Measurements from ENCODE around the gene TSPYL6.
"Not testable (repeated sequence)": the region's sequence is repeated elsewhere in the genome, so short reads cannot be mapped to it uniquely, and the experiment has no call there.

The TSPYL6 gene

DNA sequence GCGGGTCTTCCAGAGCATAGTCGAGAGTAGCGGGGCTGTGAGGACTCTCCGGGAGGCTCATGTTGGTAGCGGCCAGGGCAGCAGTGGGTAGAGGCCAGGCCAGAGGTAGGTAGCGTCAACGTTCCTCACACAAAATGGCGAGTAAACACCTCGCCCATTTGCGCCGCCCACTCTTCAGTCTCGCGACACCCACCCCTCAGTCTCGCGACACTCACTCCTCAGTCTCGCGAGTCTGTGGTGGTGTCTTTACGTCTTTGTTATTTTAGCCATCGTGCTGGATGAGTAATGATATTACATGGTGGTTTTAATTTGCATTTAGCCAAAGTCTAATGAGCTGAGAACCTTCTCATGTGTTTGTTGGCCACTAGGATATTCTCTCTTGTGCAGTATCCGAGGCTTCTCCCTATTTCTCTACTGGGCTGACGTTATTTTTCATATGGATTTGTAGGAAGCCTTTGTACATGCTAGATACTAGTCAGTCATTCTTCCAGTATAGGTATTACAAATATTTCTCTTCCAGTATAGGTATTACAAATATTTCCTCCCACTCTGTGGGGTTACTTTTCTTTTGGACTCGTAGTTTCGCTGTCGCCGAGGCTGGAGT, at the start of gene TSPYL6:
Gene TSPYL6, minus strand, starts transcription at position 139 of the 604 bp plus-strand sequence. Its CDS starts 78 bp downstream, at position 61.
- no peak for DNase-seq

- no peak for DNase-seq
These were observed 47.6 kb upstream of the TSPYL6 start for GRCh38 chr2:54303631-54304030.

DNA sequence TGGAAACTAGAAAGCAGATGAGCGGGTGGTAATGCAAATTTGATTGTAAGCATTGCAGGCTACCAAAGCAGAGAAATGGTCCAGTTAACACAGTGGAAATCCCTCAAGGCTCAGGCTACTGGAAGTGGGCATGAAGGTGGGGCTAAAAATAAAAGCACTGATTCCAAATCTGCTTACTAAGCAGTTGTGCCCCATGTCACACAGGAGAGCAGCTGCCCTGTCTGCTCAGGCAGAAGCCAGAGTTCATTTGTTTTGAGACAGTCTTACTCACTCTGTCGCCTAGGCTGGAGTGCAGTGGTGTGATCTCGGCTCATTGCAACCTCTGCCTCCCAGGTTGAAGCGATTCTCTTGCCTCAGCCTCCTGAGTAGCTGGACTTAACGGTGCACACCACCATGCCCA, 42.5 kb upstream of the TSPYL6 start:
- no peak for DNase-seq

DNA sequence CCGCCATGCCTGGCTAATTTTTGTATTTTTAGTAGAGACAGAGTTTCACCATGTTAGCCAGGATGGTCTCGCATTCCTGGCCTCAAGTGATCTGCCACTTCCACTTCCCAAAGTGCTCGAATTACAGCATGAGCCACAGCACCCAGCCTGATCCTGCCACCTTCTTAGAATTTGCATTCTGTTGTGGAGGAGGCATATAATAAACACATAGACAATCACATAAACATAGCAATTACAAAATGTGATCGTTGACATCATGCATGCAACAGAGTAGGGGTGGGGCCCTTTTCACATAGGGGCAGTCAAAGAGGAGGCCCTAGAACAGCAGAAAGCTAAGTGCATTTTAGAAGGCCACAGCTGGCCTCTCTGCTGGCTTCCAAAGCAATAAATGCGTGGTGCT, 39.9 kb upstream of the TSPYL6 start:
- DNase-seq: no peak

DNA sequence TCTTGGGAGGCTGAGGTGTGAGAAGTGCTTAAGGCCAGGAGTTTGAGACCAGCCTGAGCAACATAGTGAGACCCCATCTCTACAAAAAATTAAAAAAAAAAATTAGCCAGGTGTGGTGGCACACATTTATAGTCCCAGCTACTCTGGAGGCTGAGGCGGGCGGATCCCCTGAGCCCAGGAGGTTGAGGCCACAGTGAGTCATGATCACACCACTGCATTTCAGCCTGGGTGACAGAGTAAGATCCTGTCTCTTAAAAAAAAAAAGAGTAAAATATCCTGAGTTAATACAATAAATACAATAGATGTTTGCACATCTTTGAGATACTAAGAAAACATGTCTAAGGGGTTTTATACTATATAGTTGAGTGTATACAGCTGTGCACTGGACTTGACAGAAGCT, 38.6 kb upstream of the TSPYL6 start:
- DNase-seq: not testable (repeated sequence)

DNA sequence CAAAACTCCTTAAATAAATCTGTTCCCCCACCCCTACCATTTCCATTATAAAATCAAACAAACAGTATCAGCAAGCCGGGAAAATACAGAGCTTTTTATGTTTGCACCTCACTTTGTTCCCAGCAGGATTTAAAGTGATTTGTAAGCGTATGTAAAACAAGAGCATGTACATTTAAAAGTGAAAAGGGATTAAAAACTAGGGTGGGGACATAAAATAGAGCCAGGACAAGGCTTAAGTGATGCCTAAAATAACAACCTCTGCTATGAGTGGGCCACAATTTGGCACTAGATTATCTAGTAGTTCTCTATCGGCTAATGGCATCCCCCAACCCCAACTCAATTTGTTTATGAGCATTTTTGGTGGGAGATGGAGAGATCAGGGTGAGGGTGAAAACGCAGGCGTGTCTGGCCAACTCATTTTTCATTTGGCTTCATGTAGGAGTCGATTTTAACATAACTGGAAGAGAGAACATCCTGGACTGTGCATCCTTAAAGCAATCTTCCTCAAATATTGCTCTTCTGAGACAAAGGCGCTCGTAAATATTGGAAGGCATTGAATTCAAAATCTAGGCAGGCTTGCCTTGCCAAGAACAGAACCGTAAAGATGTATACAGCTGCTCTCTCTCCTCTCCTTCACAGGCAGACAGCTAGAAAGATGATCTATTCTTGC, 34.5 kb upstream of the TSPYL6 start:
- DNase-seq: no peak

- no peak for DNase-seq
These were observed 33.9 kb upstream of the TSPYL6 start for GRCh38 chr2:54289917-54290316.

DNA sequence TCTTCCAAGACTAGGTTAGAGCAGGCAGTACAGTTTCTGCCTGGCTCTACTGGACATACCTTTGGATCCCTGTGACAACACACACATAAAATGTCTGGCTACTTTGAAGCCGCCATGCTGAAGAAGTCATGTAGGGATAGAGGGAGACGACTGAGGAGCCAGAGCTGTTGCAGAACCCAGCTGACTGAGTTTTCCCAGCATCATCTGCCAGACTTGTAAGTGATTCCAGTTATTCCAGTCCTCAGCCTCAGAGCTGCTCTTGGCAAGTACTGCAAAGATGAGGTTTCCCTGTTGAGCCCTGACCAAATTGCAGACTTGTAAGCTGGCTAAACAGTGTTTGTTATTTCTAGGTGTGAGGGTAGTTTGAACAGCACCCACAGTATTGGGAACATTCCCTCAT, 31.5 kb upstream of the TSPYL6 start:
- no peak for DNase-seq

DNA sequence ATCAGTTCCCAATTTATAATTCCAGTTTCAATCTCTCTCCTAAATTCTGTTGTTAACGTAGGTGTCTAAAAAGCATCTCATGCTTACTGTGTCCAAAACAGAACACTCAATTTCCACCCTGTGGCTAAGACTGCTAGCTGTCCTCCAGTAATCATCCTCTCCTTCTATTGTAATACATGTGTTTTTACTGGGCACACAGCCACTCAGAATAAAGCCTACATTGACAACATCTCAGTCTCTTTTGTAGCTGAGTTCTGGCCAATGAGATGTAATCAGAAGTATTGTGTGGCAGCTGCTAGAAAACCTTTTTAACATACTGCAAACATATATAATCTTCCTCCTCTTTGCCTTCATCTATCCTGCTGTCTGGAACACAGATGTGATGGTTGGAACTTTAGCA, 29.4 kb upstream of the TSPYL6 start:
- DNase-seq: no peak

- no peak for DNase-seq
These were observed 28.8 kb upstream of the TSPYL6 start for GRCh38 chr2:54284826-54285225.

GRCh38 chr2:54279385-54279784, 23.4 kb upstream of the TSPYL6 start:
- no peak for DNase-seq

DNA sequence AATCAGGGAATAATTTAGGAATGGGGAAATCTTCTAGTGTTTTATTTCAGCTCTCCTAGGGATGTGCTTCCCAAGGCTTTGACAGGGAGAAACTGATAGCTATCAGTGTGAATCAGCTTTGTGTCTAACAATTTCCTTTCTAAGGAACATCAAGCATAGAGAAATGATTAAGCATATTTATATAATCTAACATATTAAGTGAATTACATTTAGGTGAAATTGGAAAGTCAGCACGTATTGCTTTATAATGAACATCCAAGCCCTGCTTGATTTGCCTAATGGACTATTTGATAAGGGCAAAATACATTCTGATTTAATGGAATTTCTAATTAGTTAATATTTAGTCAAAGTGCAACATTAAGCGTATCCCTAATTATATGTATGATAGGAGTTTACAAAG, 19.5 kb upstream of the TSPYL6 start:
- DNase-seq: no peak

- DNase-seq: no peak
These were observed 18.8 kb upstream of the TSPYL6 start for GRCh38 chr2:54274781-54275242.

DNA sequence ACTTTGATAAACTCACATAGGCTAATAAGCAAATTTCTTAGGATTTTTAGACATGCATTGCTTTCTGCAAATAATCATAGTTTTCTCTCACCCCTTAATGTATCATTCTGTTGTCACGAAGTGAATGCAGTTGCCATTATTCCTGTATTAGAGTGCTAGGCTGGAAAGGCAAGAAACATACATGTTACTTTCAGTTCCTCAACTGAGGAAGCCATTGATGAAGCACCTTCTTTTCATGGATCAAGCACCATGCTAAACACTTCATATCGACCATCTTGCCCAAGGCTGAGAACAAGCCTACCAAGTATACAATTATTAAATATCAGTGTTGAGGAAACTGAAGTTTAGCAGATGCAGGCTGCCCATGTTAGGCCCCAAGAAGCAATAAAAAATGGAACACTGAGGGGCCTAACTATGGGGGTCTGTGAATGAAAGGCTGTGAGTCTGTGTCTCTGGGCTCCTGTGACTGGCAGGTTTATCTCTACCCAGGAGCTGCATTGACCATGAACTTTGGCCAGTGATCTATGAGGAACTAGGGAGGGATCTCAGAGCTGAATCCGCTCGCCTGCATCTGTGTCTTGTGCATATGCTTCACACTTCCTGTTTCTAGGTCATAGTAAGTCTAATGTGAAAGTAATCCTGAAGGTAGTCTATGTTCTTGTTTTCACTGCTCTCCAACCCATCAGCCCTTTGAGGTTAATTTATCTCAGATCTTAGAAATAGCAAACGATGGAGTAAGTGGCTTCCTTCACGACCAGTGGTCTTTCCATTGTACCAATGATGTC, 16.0 kb upstream of the TSPYL6 start:
- DNase-seq: no peak

GRCh38 chr2:54271189-54271588, 15.2 kb upstream of the TSPYL6 start:
- DNase-seq: no peak

GRCh38 chr2:54267577-54267976, 11.5 kb upstream of the TSPYL6 start:
- no peak for DNase-seq

GRCh38 chr2:54265081-54265480, 9.1 kb upstream of the TSPYL6 start:
- not testable (repeated sequence) for DNase-seq

- DNase-seq: no peak
These were observed 6.2 kb upstream of the TSPYL6 start for GRCh38 chr2:54262015-54262765.

GRCh38 chr2:54261537-54261936, 5.5 kb upstream of the TSPYL6 start:
- DNase-seq: no peak

DNA sequence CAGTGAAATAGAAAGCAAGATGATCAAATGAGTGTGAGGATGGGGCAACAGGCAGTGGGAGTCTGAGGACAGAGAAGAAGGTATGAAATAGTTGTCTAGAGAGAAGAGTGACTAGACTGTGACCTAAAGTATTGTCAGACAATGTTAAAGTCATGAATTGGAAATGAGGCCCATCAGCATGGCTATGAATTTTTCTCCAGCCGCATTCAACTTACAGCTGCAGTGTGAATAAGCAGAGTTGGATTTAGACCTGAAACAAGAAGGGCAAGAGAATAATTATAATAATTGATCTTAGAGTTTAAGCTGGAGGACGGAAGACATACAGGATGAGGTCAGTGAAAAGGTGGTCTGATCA, 4.2 kb upstream of the TSPYL6 start:
- DNase-seq: no peak

DNA sequence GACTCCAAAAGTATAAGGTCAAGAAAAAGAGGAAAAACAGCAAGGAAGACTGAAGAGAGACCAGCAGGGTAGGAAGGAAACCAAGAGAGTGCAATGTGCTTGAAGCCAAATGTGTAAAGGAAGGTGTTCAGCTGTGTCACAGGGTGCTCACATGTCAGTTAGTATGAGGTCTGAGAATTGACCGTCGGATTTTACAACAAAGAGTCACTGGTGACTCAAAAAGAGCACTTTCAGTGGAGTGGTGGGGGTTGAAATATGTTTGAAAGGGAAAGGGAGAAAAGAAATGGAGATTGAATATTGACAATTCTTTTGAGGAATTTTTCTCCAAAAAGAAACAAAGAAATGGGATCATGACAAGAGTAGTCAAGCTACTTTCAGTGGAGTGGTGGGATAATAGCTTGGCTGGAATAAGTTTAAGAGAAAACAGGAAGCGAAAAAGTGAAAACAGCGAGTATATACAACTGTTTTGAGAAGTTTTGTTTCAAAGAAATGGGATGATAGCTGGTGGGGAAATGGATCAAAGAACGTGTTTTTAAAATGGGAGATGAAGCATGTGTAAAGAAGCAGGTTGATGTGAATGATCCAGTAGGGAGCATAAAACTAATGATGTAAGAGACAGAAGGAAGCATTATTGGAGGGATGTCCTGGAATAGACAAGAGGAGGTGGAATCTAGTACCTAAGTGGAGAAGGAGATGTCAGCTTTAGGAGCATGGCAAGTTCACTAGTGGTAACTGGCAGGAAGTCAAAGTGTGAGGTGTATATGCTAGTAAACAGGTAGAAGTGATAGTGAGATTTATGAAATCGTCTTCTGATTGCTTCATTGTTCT, 3.6 kb upstream of the TSPYL6 start:
- no peak for DNase-seq

- no peak for DNase-seq
These were observed 2.1 kb upstream of the TSPYL6 start for GRCh38 chr2:54258166-54258565.
